WTC11 (cell line): ENCODE data around the gene EIF3K. TPM values are rescaled to one million over a fixed set of nuclear protein-coding genes. Genes with fewer than 3 reads are reported as not detected.

ENCODE experiments used
- ATAC-seq: fragments of 200-7000 bp; cut with Tn5 transposase; 2 replicates; pipeline ENCODE4 v1.10.0; 2021; ENCODE audit warnings: mild to moderate bottlenecking, moderate library complexity
- CTCF ChIA-PET: fragments of 300-600 bp; sonication (Branson Sonifier 250); formaldehyde crosslinking; loops from one replicate; lab custom pipeline; 2021; ENCODE audit warnings: antibody characterized with exemption; lab: Charles Lee
- POLR2A ChIA-PET: fragments of 350-600 bp; sonication (Branson Sonifier 250); formaldehyde crosslinking; loops from one replicate; lab custom pipeline; 2021; ENCODE audit warnings: antibody characterized with exemption; lab: Charles Lee
- DNase-seq: peaks from one replicate; pipeline ENCODE4 v3.0.0; 2021; ENCODE audit warnings: low spot score
- H3K27ac Mint-ChIP-seq: 2 replicates; pipeline ENCODE4 v1.8.0; 2021; ENCODE audit warnings: mixed read lengths
- H3K27me3 Mint-ChIP-seq: 2 replicates; pipeline ENCODE4 v1.8.0; 2021; ENCODE audit warnings: low read depth, mild to moderate bottlenecking, moderate library complexity, mixed read lengths
- H3K36me3 Mint-ChIP-seq: 2 replicates; pipeline ENCODE4 v1.8.0; 2021; ENCODE audit warnings: mixed read lengths
- H3K4me1 Mint-ChIP-seq: 2 replicates; pipeline ENCODE4 v1.8.0; 2022; ENCODE audit warnings: mixed read lengths
- H3K4me3 Mint-ChIP-seq: 2 replicates; pipeline ENCODE4 v1.8.0; 2021; ENCODE audit warnings: mild to moderate bottlenecking, moderate library complexity, mixed read lengths
- H3K9me3 Mint-ChIP-seq: 2 replicates; pipeline ENCODE4 v1.8.0; 2021; ENCODE audit warnings: mixed read lengths
- AFF4 ChIP-seq: sonication (generic); formaldehyde crosslinking; IDR thresholded peaks from 2 replicates; pipeline ENCODE4 v1.8.1; 2023; ENCODE audit warnings: mild to moderate bottlenecking, missing genetic modification reagents, borderline replicate concordance
- ATF3 ChIP-seq: sonication (generic); formaldehyde crosslinking; conservative IDR thresholded peaks from 2 replicates; pipeline ENCODE4 v1.8.1; 2022; ENCODE audit warnings: mild to moderate bottlenecking, missing genetic modification reagents
- CREB1 ChIP-seq: sonication (generic); formaldehyde crosslinking; IDR thresholded peaks from 2 replicates; pipeline ENCODE4 v1.8.0; 2023; ENCODE audit warnings: mild to moderate bottlenecking, missing genetic modification reagents
- E2F4 ChIP-seq: sonication (generic); formaldehyde crosslinking; IDR thresholded peaks from 2 replicates; pipeline ENCODE4 v1.8.1; 2022; ENCODE audit warnings: low read depth, mild to moderate bottlenecking, moderate library complexity, missing genetic modification reagents, borderline replicate concordance
- ELF4 ChIP-seq: sonication (generic); formaldehyde crosslinking; IDR thresholded peaks from 2 replicates; pipeline ENCODE4 v1.8.1; 2022; ENCODE audit warnings: low read depth, mild to moderate bottlenecking, moderate library complexity, missing genetic modification reagents
- EMX1 ChIP-seq: fragments of 250-450 bp; sonication (Bioruptor Pico); IDR thresholded peaks from 2 replicates; pipeline ENCODE4 v1.8.0; 2021; ENCODE audit warnings: mild to moderate bottlenecking
- FOXP4 ChIP-seq: sonication (generic); formaldehyde crosslinking; IDR thresholded peaks from 2 replicates; pipeline ENCODE4 v1.8.0; 2022; ENCODE audit warnings: mild to moderate bottlenecking, missing genetic modification reagents
- GABPB1 ChIP-seq: sonication (generic); formaldehyde crosslinking; IDR thresholded peaks from 2 replicates; pipeline ENCODE4 v1.8.1; 2023; ENCODE audit warnings: mild to moderate bottlenecking, missing genetic modification reagents
- HMGA2 ChIP-seq: fragments of 250-450 bp; sonication (Bioruptor Pico); IDR thresholded peaks from 2 replicates; pipeline ENCODE4 v1.4.0; 2021; ENCODE audit warnings: mild to moderate bottlenecking, moderate library complexity
- JAZF1 ChIP-seq: fragments of 250-450 bp; sonication (Bioruptor Pico); IDR thresholded peaks from 2 replicates; pipeline ENCODE4 v1.9.0; 2021; ENCODE audit warnings: moderate library complexity, mild to moderate bottlenecking, inconsistent platforms
- SOX15 ChIP-seq: fragments of 250-450 bp; sonication (Bioruptor Pico); IDR thresholded peaks from 2 replicates; pipeline ENCODE4 v1.9.0; 2021; ENCODE audit warnings: mild to moderate bottlenecking
- TEAD4 ChIP-seq: sonication (generic); formaldehyde crosslinking; IDR thresholded peaks from 2 replicates; pipeline ENCODE4 v1.8.0; 2022; ENCODE audit warnings: mild to moderate bottlenecking, missing genetic modification reagents
- ZNF138 ChIP-seq: sonication (generic); formaldehyde crosslinking; conservative IDR thresholded peaks from 2 replicates; pipeline ENCODE4 v1.8.1; 2022; ENCODE audit warnings: mild to moderate bottlenecking, moderate library complexity, missing genetic modification reagents
- total RNA-seq: library from RNA; stranded (reverse); gene quantifications from 3 replicates; pipeline ENCODE4 v1.2.3, GENCODE V29; 2021
- TF ChIP-seq, protein P1 (sequence below): fragments of 250-450 bp; sonication (Bioruptor Pico); IDR thresholded peaks from 2 replicates; pipeline ENCODE4 v1.9.0; 2021; ENCODE audit warnings: moderate library complexity, mild to moderate bottlenecking, inconsistent platforms, borderline replicate concordance
- TF ChIP-seq, protein P2 (sequence below): sonication (generic); formaldehyde crosslinking; IDR thresholded peaks from 2 replicates; pipeline ENCODE4 v1.8.1; 2023; ENCODE audit warnings: mild to moderate bottlenecking, missing genetic modification reagents, moderate library complexity
- TF ChIP-seq, protein P3 (sequence below): fragments of 250-450 bp; sonication (Bioruptor Pico); IDR thresholded peaks from 2 replicates; pipeline ENCODE4 v1.9.0; 2021; ENCODE audit warnings: mild to moderate bottlenecking
- TF ChIP-seq, protein P4 (sequence below): sonication (generic); formaldehyde crosslinking; IDR thresholded peaks from 2 replicates; pipeline ENCODE4 v1.8.0; 2022; ENCODE audit warnings: mild to moderate bottlenecking, missing genetic modification reagents
- TF ChIP-seq, protein P5 (sequence below): fragments of 250-450 bp; sonication (Bioruptor Pico); IDR thresholded peaks from 2 replicates; pipeline ENCODE4 v2.1.2; 2022; ENCODE audit warnings: mild to moderate bottlenecking, moderate library complexity
- TF ChIP-seq, protein P6 (sequence below): fragments of 250-450 bp; sonication (Bioruptor Pico); IDR thresholded peaks from 2 replicates; pipeline ENCODE4 v1.9.0; 2021; ENCODE audit warnings: mild to moderate bottlenecking

The EIF3K gene
- total RNA-seq, 1 experiment from 2014 or later = 416 TPM

DNA sequence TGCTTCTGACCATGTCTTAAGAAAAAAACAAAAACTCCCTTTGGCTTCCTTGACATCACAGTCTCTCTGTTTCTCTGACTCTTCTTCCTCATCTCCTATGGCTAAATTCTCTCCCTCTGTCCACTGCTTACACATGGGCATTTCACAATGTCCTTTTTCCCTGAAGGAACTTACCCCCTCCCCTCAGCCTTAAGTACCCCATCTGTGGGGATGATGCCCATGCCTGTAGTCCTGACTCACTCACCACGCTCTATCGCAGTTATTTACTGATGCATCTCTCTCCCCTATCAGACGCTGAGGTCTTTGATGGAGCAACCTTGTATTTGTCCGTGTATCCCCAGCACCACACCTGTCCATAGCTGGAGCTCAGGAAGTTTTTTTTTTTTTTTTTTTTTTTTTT, 60.9 kb downstream of the EIF3K start:
- POLR2A ChIA-PET = interaction anchor here (0.6 kb wide), 1 partner anchor 128 kb away, joined by 3 read pairs; no protein-coding TSS in a partner anchor
- H3K36me3 Mint-ChIP-seq = peaks cover 25% of the 10 kb centered on the region
- H3K4me1 Mint-ChIP-seq = peaks cover 77% of the 10 kb centered on the region
- TF ChIP-seq CREB1 (CRISPR knock-in tag) (no peak), HMGA2 (no peak), ZNF138 (CRISPR knock-in tag) (no peak), ELF4 (CRISPR knock-in tag) (no peak), JAZF1 (CRISPR knock-in tag) (no peak), EMX1 (CRISPR knock-in tag) (no peak), E2F4 (CRISPR knock-in tag) (no peak), AFF4 (no peak), FOXP4 (CRISPR knock-in tag) (no peak), GABPB1 (CRISPR knock-in tag) (no peak), SOX15 (CRISPR knock-in tag) (no peak), TEAD4 (no peak), ATF3 (no peak)
- TF ChIP-seq, protein P1, sequence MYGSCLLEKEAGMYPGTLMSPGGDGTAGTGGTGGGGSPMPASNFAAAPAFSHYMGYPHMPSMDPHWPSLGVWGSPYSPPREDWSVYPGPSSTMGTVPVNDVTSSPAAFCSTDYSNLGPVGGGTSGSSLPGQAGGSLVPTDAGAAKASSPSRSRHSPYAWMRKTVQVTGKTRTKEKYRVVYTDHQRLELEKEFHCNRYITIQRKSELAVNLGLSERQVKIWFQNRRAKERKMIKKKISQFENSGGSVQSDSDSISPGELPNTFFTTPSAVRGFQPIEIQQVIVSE (CRISPR knock-in tag) = no peak
- TF ChIP-seq, protein P2, sequence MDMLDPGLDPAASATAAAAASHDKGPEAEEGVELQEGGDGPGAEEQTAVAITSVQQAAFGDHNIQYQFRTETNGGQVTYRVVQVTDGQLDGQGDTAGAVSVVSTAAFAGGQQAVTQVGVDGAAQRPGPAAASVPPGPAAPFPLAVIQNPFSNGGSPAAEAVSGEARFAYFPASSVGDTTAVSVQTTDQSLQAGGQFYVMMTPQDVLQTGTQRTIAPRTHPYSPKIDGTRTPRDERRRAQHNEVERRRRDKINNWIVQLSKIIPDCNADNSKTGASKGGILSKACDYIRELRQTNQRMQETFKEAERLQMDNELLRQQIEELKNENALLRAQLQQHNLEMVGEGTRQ (CRISPR knock-in tag) = no peak
- TF ChIP-seq, protein P3, sequence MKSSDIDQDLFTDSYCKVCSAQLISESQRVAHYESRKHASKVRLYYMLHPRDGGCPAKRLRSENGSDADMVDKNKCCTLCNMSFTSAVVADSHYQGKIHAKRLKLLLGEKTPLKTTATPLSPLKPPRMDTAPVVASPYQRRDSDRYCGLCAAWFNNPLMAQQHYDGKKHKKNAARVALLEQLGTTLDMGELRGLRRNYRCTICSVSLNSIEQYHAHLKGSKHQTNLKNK (CRISPR knock-in tag) = no peak
- TF ChIP-seq, protein P4, sequence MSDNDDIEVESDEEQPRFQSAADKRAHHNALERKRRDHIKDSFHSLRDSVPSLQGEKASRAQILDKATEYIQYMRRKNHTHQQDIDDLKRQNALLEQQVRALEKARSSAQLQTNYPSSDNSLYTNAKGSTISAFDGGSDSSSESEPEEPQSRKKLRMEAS = no peak
- TF ChIP-seq, protein P5, sequence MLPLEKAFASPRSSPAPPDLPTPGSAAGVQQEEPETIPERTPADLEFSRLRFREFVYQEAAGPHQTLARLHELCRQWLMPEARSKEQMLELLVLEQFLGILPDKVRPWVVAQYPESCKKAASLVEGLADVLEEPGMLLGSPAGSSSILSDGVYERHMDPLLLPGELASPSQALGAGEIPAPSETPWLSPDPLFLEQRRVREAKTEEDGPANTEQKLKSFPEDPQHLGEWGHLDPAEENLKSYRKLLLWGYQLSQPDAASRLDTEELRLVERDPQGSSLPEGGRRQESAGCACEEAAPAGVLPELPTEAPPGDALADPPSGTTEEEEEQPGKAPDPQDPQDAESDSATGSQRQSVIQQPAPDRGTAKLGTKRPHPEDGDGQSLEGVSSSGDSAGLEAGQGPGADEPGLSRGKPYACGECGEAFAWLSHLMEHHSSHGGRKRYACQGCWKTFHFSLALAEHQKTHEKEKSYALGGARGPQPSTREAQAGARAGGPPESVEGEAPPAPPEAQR = no peak
- TF ChIP-seq, protein P6, sequence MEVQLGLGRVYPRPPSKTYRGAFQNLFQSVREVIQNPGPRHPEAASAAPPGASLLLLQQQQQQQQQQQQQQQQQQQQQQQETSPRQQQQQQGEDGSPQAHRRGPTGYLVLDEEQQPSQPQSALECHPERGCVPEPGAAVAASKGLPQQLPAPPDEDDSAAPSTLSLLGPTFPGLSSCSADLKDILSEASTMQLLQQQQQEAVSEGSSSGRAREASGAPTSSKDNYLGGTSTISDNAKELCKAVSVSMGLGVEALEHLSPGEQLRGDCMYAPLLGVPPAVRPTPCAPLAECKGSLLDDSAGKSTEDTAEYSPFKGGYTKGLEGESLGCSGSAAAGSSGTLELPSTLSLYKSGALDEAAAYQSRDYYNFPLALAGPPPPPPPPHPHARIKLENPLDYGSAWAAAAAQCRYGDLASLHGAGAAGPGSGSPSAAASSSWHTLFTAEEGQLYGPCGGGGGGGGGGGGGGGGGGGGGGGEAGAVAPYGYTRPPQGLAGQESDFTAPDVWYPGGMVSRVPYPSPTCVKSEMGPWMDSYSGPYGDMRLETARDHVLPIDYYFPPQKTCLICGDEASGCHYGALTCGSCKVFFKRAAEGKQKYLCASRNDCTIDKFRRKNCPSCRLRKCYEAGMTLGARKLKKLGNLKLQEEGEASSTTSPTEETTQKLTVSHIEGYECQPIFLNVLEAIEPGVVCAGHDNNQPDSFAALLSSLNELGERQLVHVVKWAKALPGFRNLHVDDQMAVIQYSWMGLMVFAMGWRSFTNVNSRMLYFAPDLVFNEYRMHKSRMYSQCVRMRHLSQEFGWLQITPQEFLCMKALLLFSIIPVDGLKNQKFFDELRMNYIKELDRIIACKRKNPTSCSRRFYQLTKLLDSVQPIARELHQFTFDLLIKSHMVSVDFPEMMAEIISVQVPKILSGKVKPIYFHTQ (CRISPR knock-in tag) = no peak
- TF ChIP-seq, all 79 proteins: peak for 0
- ATAC-seq (no peak), DNase-seq (no peak)
- Mint-ChIP-seq H3K27me3 (no peaks in the 10 kb centered on the region), H3K9me3 (peaks cover 9% of the 10 kb centered on the region), H3K27ac (peak overlapping the region; percentile 47), H3K4me3 (no peak overlapping the region)
- CTCF ChIA-PET = no interaction called here
